Measurements from ENCODE around the gene SOX1. TPM values are rescaled to one million over a fixed set of nuclear protein-coding genes. Genes with fewer than 3 reads are reported as not detected.

SOX1 gene
- not detected in 2 replicates for total RNA-seq

- DNase-seq (ENCODE audit: extremely low read depth, low read depth, low spot score) = no peak
Measured at GRCh38 chr13:112067116-112067741, at the start of gene SOX1. Gene SOX1, plus strand, starts transcription at chr13:112067149. Its CDS starts 510 bp downstream, at chr13:112067659.

- no peak for DNase-seq (ENCODE audit: extremely low read depth, low read depth, low spot score)
Measured at GRCh38 chr13:112024577-112024976, 42.4 kb upstream of the SOX1 start.

- no peak for DNase-seq (ENCODE audit: extremely low read depth, low read depth, low spot score)
Measured at GRCh38 chr13:112027250-112027649, 39.7 kb upstream of the SOX1 start.

GRCh38 chr13:112028481-112028880, 38.5 kb upstream of the SOX1 start:
- DNase-seq (ENCODE audit: extremely low read depth, low read depth, low spot score) = no peak

GRCh38 chr13:112029143-112029542, 37.8 kb upstream of the SOX1 start:
- no peak for DNase-seq (ENCODE audit: extremely low read depth, low read depth, low spot score)

GRCh38 chr13:112032186-112032993, 34.6 kb upstream of the SOX1 start:
- DNase-seq (ENCODE audit: extremely low read depth, low read depth, low spot score) = no peak

- DNase-seq (ENCODE audit: extremely low read depth, low read depth, low spot score) = no peak
Measured at GRCh38 chr13:112034231-112034630, 32.7 kb upstream of the SOX1 start.

GRCh38 chr13:112034846-112035245, 32.1 kb upstream of the SOX1 start:
- DNase-seq (ENCODE audit: extremely low read depth, low read depth, low spot score) = no peak

GRCh38 chr13:112042496-112042895, 24.5 kb upstream of the SOX1 start:
- DNase-seq (ENCODE audit: extremely low read depth, low read depth, low spot score) = no peak

GRCh38 chr13:112052213-112052612, 14.7 kb upstream of the SOX1 start:
- DNase-seq (ENCODE audit: extremely low read depth, low read depth, low spot score) = no peak

- DNase-seq (ENCODE audit: extremely low read depth, low read depth, low spot score) = no peak
Measured at GRCh38 chr13:112053167-112053743, 13.7 kb upstream of the SOX1 start.

- DNase-seq (ENCODE audit: extremely low read depth, low read depth, low spot score) = no peak
Measured at GRCh38 chr13:112053744-112054615, 13.0 kb upstream of the SOX1 start.

GRCh38 chr13:112054616-112055015, 12.3 kb upstream of the SOX1 start:
- DNase-seq (ENCODE audit: extremely low read depth, low read depth, low spot score) = no peak

- no peak for DNase-seq (ENCODE audit: extremely low read depth, low read depth, low spot score)
Measured at GRCh38 chr13:112055036-112055914, 11.7 kb upstream of the SOX1 start.

GRCh38 chr13:112055915-112056269, 11.1 kb upstream of the SOX1 start:
- no peak for DNase-seq (ENCODE audit: extremely low read depth, low read depth, low spot score)

GRCh38 chr13:112056284-112056727, 10.6 kb upstream of the SOX1 start:
- no peak for DNase-seq (ENCODE audit: extremely low read depth, low read depth, low spot score)

- no peak for DNase-seq (ENCODE audit: extremely low read depth, low read depth, low spot score)
Measured at GRCh38 chr13:112056739-112057438, 10.1 kb upstream of the SOX1 start.

GRCh38 chr13:112057439-112057735, 9.6 kb upstream of the SOX1 start:
- DNase-seq (ENCODE audit: extremely low read depth, low read depth, low spot score) = no peak

- DNase-seq (ENCODE audit: extremely low read depth, low read depth, low spot score) = no peak
Measured at GRCh38 chr13:112057736-112058518, 9.0 kb upstream of the SOX1 start.

Data from glomerular endothelial cell (primary cell).